ENCODE results near the gene SSBP2.
A peak's percentile ranks its signal among the peaks of the same experiment; 100 is the strongest.

Gene SSBP2

DNA sequence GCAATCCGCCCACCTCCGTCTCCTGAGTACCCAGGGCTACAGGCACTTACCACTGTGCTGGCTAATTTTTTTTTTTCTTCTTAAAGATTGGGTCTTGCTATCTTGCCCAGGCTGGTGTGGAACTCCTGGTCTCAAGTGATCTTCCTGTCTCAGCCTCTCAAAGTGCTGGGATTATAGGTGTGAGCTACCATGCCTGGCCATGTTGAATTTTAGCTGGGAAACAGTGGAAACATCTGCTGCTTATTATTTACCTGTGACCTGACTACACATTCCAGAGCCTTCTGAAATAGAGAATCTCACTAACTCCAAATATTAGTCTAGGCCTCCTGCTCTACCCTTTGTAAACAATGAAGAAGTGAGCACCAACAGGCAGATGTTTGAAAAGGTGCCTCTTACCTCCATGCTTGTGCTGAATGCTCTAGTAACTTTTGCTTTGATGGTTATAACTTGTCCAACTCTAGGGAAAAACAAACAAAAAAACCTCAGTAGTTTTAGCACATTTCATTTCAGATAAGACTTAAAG is 379.5 kb downstream of the SSBP2 start:
- no peak overlapping the region for H3K4me3 ChIP-seq (ENCODE audit: control insufficient read depth, low read depth, low read length)
- TF ChIP-seq, protein P1, sequence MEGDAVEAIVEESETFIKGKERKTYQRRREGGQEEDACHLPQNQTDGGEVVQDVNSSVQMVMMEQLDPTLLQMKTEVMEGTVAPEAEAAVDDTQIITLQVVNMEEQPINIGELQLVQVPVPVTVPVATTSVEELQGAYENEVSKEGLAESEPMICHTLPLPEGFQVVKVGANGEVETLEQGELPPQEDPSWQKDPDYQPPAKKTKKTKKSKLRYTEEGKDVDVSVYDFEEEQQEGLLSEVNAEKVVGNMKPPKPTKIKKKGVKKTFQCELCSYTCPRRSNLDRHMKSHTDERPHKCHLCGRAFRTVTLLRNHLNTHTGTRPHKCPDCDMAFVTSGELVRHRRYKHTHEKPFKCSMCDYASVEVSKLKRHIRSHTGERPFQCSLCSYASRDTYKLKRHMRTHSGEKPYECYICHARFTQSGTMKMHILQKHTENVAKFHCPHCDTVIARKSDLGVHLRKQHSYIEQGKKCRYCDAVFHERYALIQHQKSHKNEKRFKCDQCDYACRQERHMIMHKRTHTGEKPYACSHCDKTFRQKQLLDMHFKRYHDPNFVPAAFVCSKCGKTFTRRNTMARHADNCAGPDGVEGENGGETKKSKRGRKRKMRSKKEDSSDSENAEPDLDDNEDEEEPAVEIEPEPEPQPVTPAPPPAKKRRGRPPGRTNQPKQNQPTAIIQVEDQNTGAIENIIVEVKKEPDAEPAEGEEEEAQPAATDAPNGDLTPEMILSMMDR (conservative IDR thresholded peaks at IDR 0.05; ENCODE audit: control insufficient read depth, insufficient read depth, low read depth, low read length) = no peak
- no peak for DNase-seq (ENCODE audit: low read depth)

GRCh38 chr5:81370912-81371311 is 380.0 kb downstream of the SSBP2 start:
- H3K4me3 ChIP-seq (ENCODE audit: control insufficient read depth, low read depth, low read length) = no peak overlapping the region
- TF ChIP-seq, protein P1 (conservative IDR thresholded peaks at IDR 0.05; ENCODE audit: control insufficient read depth, insufficient read depth, low read depth, low read length) = no peak
- no peak for DNase-seq (ENCODE audit: low read depth)

DNA sequence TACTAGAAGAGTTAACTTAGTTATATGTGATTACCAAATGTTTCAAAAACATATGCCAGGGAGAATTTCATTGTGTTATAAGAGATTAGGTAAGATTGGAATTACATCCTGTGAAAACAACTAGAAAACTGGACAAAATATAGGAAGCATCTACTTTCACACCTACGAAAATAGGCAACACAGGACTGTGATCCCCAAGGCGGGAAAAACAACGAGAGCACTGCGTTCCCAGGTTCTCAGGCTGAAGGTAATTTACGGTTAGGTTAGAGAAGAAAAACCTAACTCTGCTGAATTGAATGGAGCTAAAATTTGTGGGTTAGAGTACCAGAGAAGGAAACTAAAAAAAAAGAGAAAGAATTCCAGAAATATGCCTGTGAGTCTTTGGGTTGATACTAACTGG is 385.4 kb downstream of the SSBP2 start:
- TF ChIP-seq, protein P1 (conservative IDR thresholded peaks at IDR 0.05; ENCODE audit: control insufficient read depth, insufficient read depth, low read depth, low read length) = no peak
- H3K4me3 ChIP-seq (ENCODE audit: control insufficient read depth, low read depth, low read length) = no peak overlapping the region
- no peak for DNase-seq (ENCODE audit: low read depth)

- H3K4me3 ChIP-seq (ENCODE audit: control insufficient read depth, low read depth, low read length) = no peak overlapping the region
- DNase-seq (ENCODE audit: low read depth) = peak; percentile 2
- TF ChIP-seq, protein P1 (conservative IDR thresholded peaks at IDR 0.05; ENCODE audit: control insufficient read depth, insufficient read depth, low read depth, low read length) = no peak
Observed at GRCh38 chr5:81363093-81363871, 387.6 kb downstream of the SSBP2 start.
